HG02588 (cell line): Measurements from ENCODE around the gene PNPO.

ENCODE experiments used
- ATAC-seq: cut with Tn5 transposase; IDR thresholded peaks from one replicate; pipeline ENCODE4 v1.9.1; 2021; ENCODE audit warnings: mild to moderate bottlenecking, moderate library complexity; ENCODE audit not compliant: unreplicated experiment

Gene PNPO

DNA sequence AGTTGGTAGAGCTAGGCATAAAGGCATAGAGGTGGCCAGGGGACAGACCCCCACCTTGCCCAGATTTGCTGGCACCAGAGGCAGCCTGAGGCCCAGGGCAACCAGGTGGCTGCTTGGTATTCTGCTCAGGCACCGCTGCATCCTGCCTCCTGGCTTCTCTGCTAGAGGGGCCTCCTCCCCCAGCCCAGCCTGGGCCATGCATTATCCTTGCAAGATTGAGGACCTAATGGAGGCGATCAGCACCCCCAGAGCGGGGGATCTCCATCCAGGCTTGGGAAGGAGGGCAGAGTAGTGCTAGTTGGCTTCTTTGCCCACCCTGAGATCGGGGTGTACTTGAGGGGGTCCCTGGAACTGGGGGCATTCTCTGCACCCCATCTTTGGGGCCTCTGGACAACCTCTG is 53.4 kb downstream of the PNPO start:
- no peak for ATAC-seq

DNA sequence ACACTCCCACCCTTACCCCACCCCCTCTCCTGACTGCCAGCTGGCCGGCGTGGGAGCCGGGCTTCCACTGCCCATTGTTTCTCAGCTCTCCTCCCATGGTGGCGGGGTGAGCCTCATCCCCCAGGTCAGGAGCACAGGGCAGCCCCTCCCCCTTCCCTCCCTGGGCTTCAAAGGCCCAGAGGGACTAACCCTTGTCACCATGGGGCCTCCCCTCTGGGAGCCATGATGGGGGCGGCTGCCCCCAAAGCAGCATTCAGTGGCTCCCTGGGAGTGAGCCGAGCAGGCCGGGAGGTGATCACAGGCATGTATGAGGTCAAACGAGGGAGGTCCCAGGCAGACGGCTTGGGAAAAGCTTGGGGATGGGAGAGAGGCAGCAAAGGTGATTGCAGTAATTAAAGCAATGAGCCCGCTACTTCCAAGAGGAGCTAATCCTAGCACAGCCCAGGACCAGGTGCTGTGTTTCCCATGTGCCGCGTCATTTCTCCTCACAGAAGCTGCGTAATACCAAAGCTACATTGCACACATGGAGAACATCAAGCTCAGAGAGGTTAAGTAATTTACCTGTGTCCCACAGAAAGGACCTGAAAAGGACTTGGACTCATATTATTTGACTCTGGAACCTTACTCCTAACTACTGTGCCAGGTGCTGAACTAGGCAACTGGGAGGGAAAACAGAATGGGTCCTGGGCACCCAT is 54.0 kb downstream of the PNPO start:
- ATAC-seq = no peak

DNA sequence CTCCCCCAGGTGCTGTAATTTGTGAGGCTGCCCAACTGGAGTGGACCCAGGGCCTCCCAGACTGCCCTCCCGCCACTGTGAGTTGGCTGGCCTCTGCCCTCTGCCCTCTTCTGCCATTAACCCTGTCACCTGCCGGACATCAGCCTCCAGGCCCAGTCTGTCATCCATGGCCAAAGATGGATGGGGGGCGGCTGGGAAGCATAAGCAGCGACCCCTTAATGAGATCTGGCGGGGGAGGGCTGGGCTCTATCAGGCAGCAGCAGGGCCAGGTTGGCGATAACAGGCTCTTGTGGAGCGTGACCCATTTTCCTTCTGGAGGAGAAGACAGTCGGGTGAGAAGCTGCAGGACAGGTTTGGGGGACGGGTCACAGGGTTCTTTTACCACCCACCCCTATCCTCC is 54.8 kb downstream of the PNPO start:
- no peak for ATAC-seq

DNA sequence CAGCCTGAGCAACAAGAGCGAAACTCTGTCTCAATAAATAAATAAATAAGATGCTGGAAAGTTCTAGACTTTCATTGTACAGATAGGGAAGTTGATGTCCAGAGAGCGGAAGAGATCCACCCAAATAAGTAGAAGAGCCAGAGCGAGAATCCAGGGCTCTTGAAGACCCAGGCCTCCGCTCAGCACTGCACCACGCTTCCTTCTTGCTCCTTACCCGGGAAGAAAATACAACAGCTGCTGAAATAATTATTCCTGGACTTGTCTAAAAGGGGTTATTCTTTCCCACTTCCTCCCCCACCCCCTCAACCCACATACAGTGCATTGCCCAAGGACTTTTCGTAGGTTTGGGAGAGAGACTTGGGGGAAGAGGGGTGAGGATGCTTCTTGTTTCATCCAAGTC is 56.2 kb downstream of the PNPO start:
- ATAC-seq = no peak

DNA sequence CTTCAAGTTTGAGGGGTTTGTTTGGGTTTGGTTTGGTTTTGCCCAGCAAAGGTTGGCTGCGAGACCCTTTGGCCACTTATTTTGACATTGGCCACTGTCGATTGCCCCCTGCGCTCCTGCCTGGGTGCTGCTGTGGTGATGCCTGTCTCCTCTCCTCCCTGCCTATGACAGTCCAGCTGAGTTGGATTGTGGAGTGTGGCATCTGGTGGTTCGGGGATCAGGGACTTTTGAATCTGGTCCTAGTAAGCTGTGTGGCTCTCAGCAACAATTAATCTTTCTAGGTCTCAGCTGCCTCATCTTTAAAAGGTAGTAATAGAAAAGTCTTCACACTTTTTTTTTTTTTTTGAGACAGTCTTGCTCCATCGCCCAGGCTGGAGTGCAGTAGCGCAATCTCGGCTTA is 56.7 kb downstream of the PNPO start:
- no peak for ATAC-seq
